GM19452 (cell line): ENCODE results near the gene CAPRIN1.
"Not testable (repeated sequence)": the region's sequence is repeated elsewhere in the genome, so short reads cannot be mapped to it uniquely, and the experiment has no call there.

Experiments used
- ATAC-seq: cut with Tn5 transposase; IDR thresholded peaks from one replicate; pipeline ENCODE4 v1.9.1; 2021; ENCODE audit not compliant: unreplicated experiment

Gene CAPRIN1

GRCh38 chr11:34084637-34085036 is 33.1 kb downstream of the CAPRIN1 start:
- no peak for ATAC-seq

GRCh38 chr11:34086554-34087283 is 35.2 kb downstream of the CAPRIN1 start:
- no peak for ATAC-seq

GRCh38 chr11:34091825-34092224 is 40.3 kb downstream of the CAPRIN1 start:
- ATAC-seq = no peak

- ATAC-seq = not testable (repeated sequence)
These were observed 43.4 kb downstream of the CAPRIN1 start for GRCh38 chr11:34094900-34095299.

GRCh38 chr11:34098813-34099212 is 47.3 kb downstream of the CAPRIN1 start:
- ATAC-seq = no peak

GRCh38 chr11:34104680-34105078 is 53.1 kb downstream of the CAPRIN1 start:
- ATAC-seq = no peak

- ATAC-seq = peak; percentile 92
These were observed 53.8 kb downstream of the CAPRIN1 start, which contains the start of gene NAT10 for GRCh38 chr11:34105079-34105956. NAT10 (plus strand) TSS chr11:34105629; CDS start chr11:34108226, 2,597 bp downstream.

- no peak for ATAC-seq
These were observed 54.5 kb downstream of the CAPRIN1 start for GRCh38 chr11:34105957-34106504.

- ATAC-seq = no peak
These were observed 60.3 kb downstream of the CAPRIN1 start for GRCh38 chr11:34111722-34112270.

GRCh38 chr11:34114014-34114413 is 62.5 kb downstream of the CAPRIN1 start:
- no peak for ATAC-seq

- ATAC-seq = no peak
These were observed 62.9 kb downstream of the CAPRIN1 start for GRCh38 chr11:34114471-34114870.

GRCh38 chr11:34120651-34121050 is 69.1 kb downstream of the CAPRIN1 start:
- ATAC-seq = no peak

- no peak for ATAC-seq
These were observed 73.5 kb downstream of the CAPRIN1 start for GRCh38 chr11:34124885-34125668.

- ATAC-seq = no peak
These were observed 75.7 kb downstream of the CAPRIN1 start for GRCh38 chr11:34126959-34127848.

GRCh38 chr11:34128824-34129223 is 77.3 kb downstream of the CAPRIN1 start:
- no peak for ATAC-seq

- ATAC-seq = no peak
These were observed 80.9 kb downstream of the CAPRIN1 start for GRCh38 chr11:34132261-34132965.

GRCh38 chr11:34134765-34135164 is 83.2 kb downstream of the CAPRIN1 start:
- ATAC-seq = no peak

GRCh38 chr11:34135439-34135838 is 83.9 kb downstream of the CAPRIN1 start:
- no peak for ATAC-seq

GRCh38 chr11:34136420-34136819 is 84.9 kb downstream of the CAPRIN1 start:
- no peak for ATAC-seq
